GM21447 (cell line): ENCODE data around the gene TAF1C.
A peak's percentile ranks its signal among the peaks of the same experiment; 100 is the strongest.
"Not testable (repeated sequence)": the region's sequence is repeated elsewhere in the genome, so short reads cannot be mapped to it uniquely, and the experiment has no call there.

Source experiments
- ATAC-seq: cut with Tn5 transposase; IDR thresholded peaks from one replicate; pipeline ENCODE4 v1.9.1; 2021; ENCODE audit not compliant: unreplicated experiment

The TAF1C gene

GRCh38 chr16:84209989-84210388, 23.1 kb upstream of the TAF1C start:
- no peak for ATAC-seq

DNA sequence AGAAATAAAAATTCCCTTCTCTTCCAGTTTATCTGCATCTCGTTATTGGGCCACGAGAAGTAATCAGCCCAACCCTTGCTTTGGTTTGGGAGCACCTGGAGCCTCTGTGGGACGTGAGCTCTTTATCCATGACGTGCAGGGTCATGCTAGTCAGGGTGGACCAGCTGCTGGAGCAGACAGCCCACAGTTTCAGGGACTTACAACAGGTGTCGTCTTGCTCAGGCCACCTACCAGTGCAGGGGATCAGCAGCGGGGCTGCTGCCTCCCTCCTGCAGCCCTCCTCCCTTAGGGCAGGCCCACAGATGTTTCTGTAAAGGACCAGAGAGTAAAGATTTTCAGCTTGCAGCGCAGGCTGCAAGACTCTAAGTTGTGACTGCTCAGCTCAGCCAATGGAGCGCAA, 21.0 kb upstream of the TAF1C start:
- no peak for ATAC-seq

DNA sequence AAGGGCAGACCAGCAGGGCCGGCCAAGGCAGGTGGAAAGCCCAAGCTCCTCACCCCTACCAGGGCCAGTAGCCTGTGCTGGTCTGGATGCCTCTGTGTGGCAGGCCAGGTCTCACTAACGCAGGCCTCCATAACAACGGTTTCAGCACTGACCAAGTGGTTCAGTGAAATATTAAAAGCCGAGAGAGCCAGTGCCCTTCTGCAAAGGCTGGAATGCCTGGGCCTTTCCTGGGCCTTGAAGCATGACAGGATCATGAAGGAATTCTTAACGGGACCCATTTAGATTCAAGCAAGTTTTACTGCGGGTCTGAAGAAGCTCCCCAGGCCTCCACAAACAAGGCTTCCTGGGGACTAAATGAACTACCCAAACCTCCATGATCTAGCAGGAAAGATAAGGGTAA, 20.4 kb upstream of the TAF1C start:
- ATAC-seq: no peak

DNA sequence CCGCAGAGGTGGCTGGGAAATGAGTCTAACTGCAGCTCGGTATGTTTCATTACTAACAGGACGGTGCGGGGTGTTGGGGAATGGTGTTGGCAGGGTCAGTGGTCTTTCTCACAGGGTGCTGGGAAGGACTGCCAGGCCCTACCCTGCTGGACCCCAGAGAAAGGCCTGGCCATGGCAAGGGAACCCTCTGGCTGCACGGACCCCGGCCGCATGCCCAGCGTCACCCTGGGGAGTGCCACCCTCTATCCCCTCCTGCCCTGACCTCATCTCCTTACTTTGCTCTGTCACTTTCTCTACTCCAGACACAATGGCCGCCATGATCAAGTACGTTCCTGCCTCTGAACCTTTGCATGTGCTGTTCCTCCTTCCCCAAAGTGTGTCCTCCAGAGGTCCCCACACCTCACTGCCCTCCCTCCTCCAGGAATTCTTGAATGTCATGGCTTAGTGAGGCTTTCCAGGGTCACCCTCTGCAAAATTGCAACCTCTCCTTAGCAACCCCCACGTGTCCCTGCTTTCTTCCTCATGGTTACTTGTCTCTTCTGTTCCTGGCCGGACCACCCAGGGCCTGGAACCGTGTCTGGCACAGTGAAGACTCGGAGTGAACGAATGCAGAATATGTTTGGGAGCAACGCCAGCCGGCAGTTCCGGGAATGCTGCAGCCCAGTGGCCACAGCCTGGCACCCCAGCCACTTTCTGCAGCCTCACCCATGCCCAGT, 19.3 kb upstream of the TAF1C start:
- ATAC-seq: no peak

- not testable (repeated sequence) for ATAC-seq
Measured at GRCh38 chr16:84205123-84205522, 18.3 kb upstream of the TAF1C start.

GRCh38 chr16:84204551-84204950, 17.7 kb upstream of the TAF1C start:
- ATAC-seq: not testable (repeated sequence)

DNA sequence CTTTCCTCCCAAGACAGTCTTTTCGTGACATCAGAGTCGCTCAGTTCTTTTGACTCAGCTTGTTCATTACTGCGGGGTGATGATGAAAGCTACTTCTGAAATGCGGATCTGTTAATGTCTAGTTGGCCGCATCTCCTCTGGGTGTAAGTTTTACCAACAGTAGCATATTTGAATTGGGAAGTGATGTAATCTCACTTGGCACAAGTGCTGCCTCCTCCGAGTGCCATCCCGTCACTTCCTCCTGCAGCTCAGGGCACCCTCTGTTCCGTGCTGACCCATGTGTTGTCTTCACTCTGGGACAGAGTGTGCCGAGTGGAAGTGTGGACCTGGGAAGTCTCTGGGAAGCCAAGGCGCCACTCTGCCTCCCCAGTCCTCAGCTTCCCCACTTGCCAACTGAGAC, 13.0 kb upstream of the TAF1C start:
- ATAC-seq: no peak

DNA sequence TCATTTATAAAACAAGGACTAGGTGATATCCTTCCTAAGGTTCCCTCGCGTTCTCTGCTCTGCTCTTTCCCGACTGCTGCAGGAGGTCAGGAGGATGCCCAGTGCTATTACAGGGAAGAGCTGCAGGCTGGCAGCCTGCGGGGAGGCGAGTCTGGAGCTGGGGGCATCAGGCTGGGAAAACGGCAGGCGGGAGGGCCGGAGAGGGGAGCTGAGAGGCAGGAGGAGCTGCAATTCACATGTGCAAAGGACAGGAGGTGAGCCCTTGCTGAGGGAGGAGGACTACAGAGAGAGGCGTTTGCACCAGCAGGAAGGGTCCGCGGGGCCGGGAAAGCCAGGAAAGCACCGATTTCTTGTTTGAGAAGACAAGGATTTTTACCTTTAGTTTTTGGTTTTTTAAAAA, 12.2 kb upstream of the TAF1C start:
- ATAC-seq: no peak

DNA sequence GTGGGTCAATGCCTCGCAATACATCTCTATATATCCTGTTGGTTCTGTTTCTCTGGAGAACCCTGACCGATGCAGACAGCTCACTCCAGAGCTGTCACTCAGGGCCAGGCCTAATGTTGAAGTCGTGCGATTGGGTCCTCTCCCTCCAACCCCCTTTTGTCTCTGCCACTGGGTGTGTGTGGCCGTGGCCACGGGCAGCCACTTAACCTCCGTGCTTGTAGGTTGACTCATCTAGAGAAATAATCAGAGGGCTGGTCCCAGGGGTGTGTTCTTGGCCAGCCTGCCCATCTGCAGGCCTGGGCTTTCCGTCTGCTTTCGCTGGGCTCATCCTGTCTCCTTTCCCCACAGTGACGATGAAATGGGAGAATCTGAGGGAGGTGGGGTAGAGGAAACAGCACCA, 11.5 kb upstream of the TAF1C start:
- ATAC-seq: no peak

DNA sequence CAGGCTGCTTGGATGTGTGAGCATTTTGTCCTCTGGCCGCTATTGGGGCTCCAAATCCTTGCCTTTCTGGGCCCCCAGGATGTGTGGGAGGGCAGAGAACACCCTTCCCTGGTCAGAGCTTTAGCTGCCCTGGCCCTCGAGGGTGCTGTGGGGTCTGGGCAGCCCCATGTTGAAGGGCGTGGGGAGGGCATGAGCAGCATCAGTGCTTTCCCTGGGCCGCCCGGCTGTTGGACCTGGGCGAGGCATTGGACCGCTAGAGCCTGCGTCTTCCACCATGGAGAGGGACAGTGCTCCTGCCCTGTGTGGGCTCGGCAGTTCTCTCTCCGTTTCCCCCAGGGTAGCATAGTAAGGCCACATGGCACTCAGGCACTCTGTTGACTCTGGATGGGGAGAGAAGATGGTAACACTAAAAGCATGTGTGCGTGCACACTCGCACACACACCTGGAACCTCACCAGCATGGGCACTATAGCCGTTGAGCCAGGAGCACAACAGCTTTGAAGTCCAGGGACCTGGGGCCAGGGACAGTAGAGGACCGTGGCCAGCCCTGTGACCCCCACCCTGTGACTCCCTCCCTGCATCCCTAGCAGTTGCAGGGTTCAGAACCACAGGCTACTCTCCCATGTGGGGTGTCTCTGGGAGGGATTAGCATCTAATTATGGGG, 10.7 kb upstream of the TAF1C start:
- ATAC-seq: no peak

DNA sequence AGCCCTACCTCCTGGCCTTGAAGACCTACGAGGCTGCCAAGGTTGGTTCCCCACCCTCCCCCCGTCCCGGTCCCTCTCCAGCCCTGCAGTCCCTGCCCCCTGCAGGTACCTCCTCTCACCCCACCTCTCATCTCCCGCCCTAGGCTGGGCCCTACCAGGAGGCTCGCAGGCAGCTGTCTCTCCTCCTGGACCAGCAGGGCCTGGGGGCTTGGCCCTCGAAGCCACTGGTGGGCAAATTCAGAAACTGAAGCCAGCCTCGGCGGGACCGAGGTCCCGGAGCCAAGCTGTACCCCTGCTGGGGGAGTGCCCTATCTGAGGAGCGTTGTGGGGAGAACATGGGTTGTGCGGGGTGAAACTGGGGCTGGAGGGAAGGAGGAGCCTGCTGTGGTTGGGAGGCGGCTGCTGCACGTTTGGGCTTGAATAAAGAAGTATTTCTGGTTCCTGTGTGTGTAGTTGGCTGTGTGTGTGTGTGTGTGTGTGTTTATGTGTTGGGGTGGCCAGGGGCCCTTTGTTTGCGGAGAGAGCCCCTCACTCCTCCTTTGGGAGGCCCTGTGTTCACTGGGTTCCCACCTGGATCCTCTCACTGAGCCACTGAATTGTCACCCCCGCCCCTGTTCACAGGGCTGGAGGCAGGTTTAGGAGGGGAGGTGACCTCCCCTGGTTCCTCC, 10.0 kb upstream of the TAF1C start:
- ATAC-seq: no peak

DNA sequence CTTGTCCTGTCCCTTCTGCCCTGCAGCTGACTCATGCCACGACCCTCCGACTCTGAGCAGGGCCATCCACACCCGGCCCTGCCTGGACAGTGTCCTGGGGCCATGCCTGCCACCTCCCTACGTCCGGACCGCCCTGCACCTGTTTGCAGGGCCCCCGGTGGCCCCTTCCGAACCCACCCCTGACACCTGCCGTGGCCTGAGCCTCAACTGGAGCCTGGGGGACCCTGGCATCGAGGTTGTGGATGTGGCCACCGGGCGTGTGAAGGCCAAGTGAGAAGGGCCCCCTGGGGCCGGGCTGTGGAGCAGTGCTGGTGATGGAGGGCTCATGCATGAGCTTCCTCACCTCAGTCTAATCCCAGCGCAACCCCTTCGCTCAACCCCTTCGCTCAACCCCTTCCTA, 9.2 kb upstream of the TAF1C start:
- ATAC-seq: no peak

DNA sequence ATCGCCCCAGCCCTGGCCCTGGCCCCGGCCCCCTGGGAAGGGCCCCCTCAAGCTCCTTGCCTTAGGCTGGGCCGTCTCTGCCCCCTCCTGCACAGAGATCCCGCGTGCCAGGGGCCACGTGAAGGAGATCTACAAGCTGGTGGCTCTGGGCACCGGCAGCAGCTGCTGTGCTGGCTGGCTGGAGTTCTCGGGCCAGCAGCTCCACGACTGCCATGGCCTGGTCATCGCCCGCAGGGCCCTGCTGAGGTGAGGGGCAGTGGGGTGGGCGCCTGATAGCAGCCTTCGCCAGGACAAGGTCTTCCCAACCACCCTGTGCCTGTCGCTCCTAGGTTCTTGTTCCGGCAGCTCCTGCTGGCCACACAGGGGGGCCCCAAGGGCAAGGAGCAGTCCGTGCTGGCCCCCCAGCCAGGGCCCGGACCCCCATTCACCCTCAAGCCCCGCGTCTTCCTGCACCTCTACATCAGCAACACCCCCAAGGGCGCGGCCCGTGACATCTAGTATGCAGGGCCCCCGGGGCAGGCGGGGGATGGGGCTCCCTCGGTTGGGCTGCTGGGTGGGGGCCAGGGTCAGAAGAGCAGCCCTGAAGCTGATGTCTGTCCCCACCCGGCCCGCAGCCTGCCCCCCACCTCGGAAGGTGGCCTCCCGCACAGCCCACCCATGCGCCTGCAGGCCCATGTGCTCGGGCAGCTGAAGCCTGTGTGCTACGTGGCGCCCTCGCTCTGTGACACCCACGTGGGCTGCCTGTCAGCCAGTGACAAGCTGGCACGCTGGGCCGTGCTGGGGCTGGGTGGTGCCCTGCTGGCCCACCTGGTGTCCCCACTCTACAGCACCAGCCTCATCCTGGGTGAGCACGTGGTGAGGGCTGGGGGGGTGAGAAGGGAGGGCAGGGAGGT, 8.6 kb upstream of the TAF1C start:
- ATAC-seq: no peak

GRCh38 chr16:84194470-84195200, 7.8 kb upstream of the TAF1C start:
- ATAC-seq: peak; percentile 61

GRCh38 chr16:84194018-84194417, 7.2 kb upstream of the TAF1C start:
- no peak for ATAC-seq

DNA sequence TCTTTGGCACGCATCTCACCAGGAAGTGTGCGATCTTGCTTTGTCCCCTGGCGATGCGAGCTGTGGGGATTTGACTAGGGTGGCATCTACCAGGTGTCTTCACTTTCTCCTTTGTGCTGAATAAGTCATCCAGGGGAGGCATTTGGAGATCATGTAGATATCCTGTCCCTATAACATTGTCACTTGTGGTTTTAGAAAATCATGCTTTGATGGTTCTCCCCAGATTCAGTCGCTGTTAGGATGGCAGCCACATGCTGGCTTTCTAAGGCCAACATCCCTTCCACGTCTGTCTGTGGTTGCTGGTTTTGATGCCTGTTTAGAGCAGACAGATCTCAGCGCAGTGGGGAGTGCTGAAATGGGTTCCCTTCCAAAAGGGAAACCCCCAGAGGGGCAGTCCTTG, 6.6 kb upstream of the TAF1C start:
- ATAC-seq: no peak

GRCh38 chr16:84191466-84191865, 4.6 kb upstream of the TAF1C start:
- ATAC-seq: no peak

GRCh38 chr16:84190731-84191388, 4.0 kb upstream of the TAF1C start, which contains the start of gene ADAD2:
Gene ADAD2, plus strand, starts transcription at chr16:84191157. Its CDS starts 74 bp downstream, at chr16:84191231.
- ATAC-seq: no peak

DNA sequence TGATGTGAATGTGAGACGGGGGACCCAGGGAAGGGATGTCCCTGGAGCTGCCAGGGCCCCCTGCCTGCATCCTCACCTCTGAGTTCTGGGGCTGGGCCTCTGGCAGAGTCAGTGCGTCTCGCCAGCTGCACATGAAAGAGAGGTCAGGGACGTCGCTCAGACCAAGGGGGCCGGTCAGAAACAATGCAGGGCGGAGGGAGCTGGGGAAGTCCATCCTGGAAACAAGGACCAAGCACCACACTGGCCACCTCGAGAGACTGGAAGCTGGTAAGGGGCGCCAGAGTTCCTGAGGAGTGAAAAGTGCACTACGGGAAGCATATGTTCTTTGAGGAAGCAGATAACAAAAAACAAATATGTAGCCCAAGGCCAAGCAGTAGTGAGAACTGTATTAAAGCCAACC, 2.1 kb downstream of the TAF1C start:
- no peak for ATAC-seq
